ENCODE results near the gene MYPN. TPM values are rescaled to one million over a fixed set of nuclear protein-coding genes. Genes with fewer than 3 reads are reported as not detected.
"Not testable (repeated sequence)": the region's sequence is repeated elsewhere in the genome, so short reads cannot be mapped to it uniquely, and the experiment has no call there.

Gene MYPN
- total and polyA plus RNA-seq, 2 donors from 2014 or later = 0.06 TPM; not detected in 1

GRCh38 chr10:68075550-68076004 lies 33.7 kb upstream of the MYPN start:
- Histone ChIP-seq H3K9ac (ENCODE audit: low read length in 3 of 3) (peak overlapping the region in 1 of 3 donors; percentile 26), H3K9me3 (ENCODE audit: control insufficient read depth in 2 of 3, insufficient read depth in 1 of 3, low read length in 3 of 3) (no peaks in the 10 kb centered on the region), H3K27me3 (ENCODE audit: control insufficient read depth, insufficient read depth, low read length) (no peaks in the 10 kb centered on the region), H3K27ac (ENCODE audit: low read depth in 2 of 2, low read length in 2 of 2) (peak overlapping the region in 1 of 2 donors; percentile 26), H3K36me3 (ENCODE audit: control insufficient read depth in 2 of 3, insufficient read depth in 3 of 3, low read length in 3 of 3) (no peaks in the 10 kb centered on the region), H3K4me3 (ENCODE audit: low read length in 3 of 3) (peak overlapping the region; percentile 59 to 92 (median 71)), H3K4me1 (ENCODE audit: control insufficient read depth in 2 of 3, insufficient read depth in 2 of 3, low read depth in 1 of 3, low read length in 3 of 3) (peaks cover 0 to 8% (median 3%) of the 10 kb centered on the region in 3 donors)
- DNase-seq (no peak), FAIRE-seq (no peak)
- TF ChIP-seq CTCF (IDR thresholded peaks at IDR 0.05; ENCODE audit: borderline replicate concordance, extremely low read depth, insufficient read depth) = no peak
- intact Hi-C loops (cut with DNase I) = no loop called here

GRCh38 chr10:68076081-68076480 lies 33.2 kb upstream of the MYPN start:
- H3K4me1 ChIP-seq (ENCODE audit: control insufficient read depth in 2 of 3, insufficient read depth in 2 of 3, low read depth in 1 of 3, low read length in 3 of 3); FAIRE-seq; H3K36me3 ChIP-seq (ENCODE audit: control insufficient read depth in 2 of 3, insufficient read depth in 3 of 3, low read length in 3 of 3); H3K9me3 ChIP-seq (ENCODE audit: control insufficient read depth in 2 of 3, insufficient read depth in 1 of 3, low read length in 3 of 3); DNase-seq; H3K27me3 ChIP-seq (ENCODE audit: control insufficient read depth, insufficient read depth, low read length); H3K27ac ChIP-seq (ENCODE audit: low read depth in 2 of 2, low read length in 2 of 2); intact Hi-C loops (cut with DNase I); H3K9ac ChIP-seq (ENCODE audit: low read length in 3 of 3); H3K4me3 ChIP-seq (ENCODE audit: low read length in 3 of 3): not testable (repeated sequence)

GRCh38 chr10:68077026-68077425 lies 32.3 kb upstream of the MYPN start:
- Histone ChIP-seq H3K27ac (ENCODE audit: low read depth in 2 of 2, low read length in 2 of 2) (no peak overlapping the region), H3K9me3 (ENCODE audit: control insufficient read depth in 2 of 3, insufficient read depth in 1 of 3, low read length in 3 of 3) (no peaks in the 10 kb centered on the region), H3K4me3 (ENCODE audit: low read length in 3 of 3) (no peak overlapping the region), H3K9ac (ENCODE audit: low read length in 3 of 3) (no peak overlapping the region), H3K36me3 (ENCODE audit: control insufficient read depth in 2 of 3, insufficient read depth in 3 of 3, low read length in 3 of 3) (no peaks in the 10 kb centered on the region), H3K27me3 (ENCODE audit: control insufficient read depth, insufficient read depth, low read length) (no peaks in the 10 kb centered on the region), H3K4me1 (ENCODE audit: control insufficient read depth in 2 of 3, insufficient read depth in 2 of 3, low read depth in 1 of 3, low read length in 3 of 3) (peaks cover 0 to 3% (median 0%) of the 10 kb centered on the region in 3 donors)
- TF ChIP-seq CTCF (IDR thresholded peaks at IDR 0.05; ENCODE audit: borderline replicate concordance, extremely low read depth, insufficient read depth) = no peak
- intact Hi-C loops (cut with DNase I) = no loop called here
- FAIRE-seq (no peak), DNase-seq (no peak)

- FAIRE-seq = no peak
- H3K27ac ChIP-seq (ENCODE audit: low read depth in 2 of 2, low read length in 2 of 2) = no peak overlapping the region
- DNase-seq = no peak
- H3K4me3 ChIP-seq (ENCODE audit: low read length in 3 of 3) = no peak overlapping the region
- intact Hi-C loops (cut with DNase I) = no loop called here
- TF ChIP-seq CTCF (IDR thresholded peaks at IDR 0.05; ENCODE audit: borderline replicate concordance, extremely low read depth, insufficient read depth) = no peak
- H3K36me3 ChIP-seq (ENCODE audit: control insufficient read depth in 2 of 3, insufficient read depth in 3 of 3, low read length in 3 of 3) = no peaks in the 10 kb centered on the region
- no peaks in the 10 kb centered on the region for H3K27me3 ChIP-seq (ENCODE audit: control insufficient read depth, insufficient read depth, low read length)
- peaks cover 0 to 3% (median 0%) of the 10 kb centered on the region in 3 donors for H3K4me1 ChIP-seq (ENCODE audit: control insufficient read depth in 2 of 3, insufficient read depth in 2 of 3, low read depth in 1 of 3, low read length in 3 of 3)
- H3K9me3 ChIP-seq (ENCODE audit: control insufficient read depth in 2 of 3, insufficient read depth in 1 of 3, low read length in 3 of 3) = no peaks in the 10 kb centered on the region
- H3K9ac ChIP-seq (ENCODE audit: low read length in 3 of 3) = no peak overlapping the region
These were observed 29.9 kb upstream of the MYPN start for GRCh38 chr10:68079434-68079833.

Data from kidney (tissue), 14 donors.